ENCODE results near the gene CLDN19. TPM values are rescaled to one million over a fixed set of nuclear protein-coding genes. Genes with fewer than 3 reads are reported as not detected.
"Not testable (repeated sequence)": the region's sequence is repeated elsewhere in the genome, so short reads cannot be mapped to it uniquely, and the experiment has no call there.

The CLDN19 gene
- total RNA-seq, 1 experiment from 2014 or later = not detected

- ChIA-PET CTCF (no interaction called here), POLR2A (ENCODE audit: low non-redundant PET) (interaction anchor here (0.9 kb wide), 1 partner anchor 10 kb away, joined by 10 read pairs; no protein-coding TSS in a partner anchor)
- Histone ChIP-seq H3K4me1 (ENCODE audit: insufficient read depth, low read length, poor library complexity, severe bottlenecking) (peaks cover 3% of the 10 kb centered on the region), H3K36me3 (ENCODE audit: insufficient read depth, low read length, poor library complexity, severe bottlenecking) (peaks cover 70% of the 10 kb centered on the region), H3K27me3 (replicated peaks; ENCODE audit: insufficient read depth, low read depth, low read length, poor library complexity) (no peaks in the 10 kb centered on the region), H3K27ac (ENCODE audit: low read depth, low read length, poor library complexity, severe bottlenecking) (no peak overlapping the region), H3K9me3 (ENCODE audit: low read depth, low read length, poor library complexity, severe bottlenecking) (no peaks in the 10 kb centered on the region), H3K4me3 (ENCODE audit: low read depth, low read length, poor library complexity, severe bottlenecking) (no peak overlapping the region)
- TF ChIP-seq CTCF (conservative IDR thresholded peaks at IDR 0.05; ENCODE audit: low read depth, low read length) (no peak), EZH2 (IDR thresholded peaks at IDR 0.05; ENCODE audit: borderline replicate concordance, low read depth, low read length, poor library complexity, severe bottlenecking) (no peak)
- intact Hi-C loops (cut with micrococcal nuclease; ENCODE audit: unreplicated experiment) = no loop called here
- no peak for DNase-seq (ENCODE audit: low spot score)
- no TSS peak for BruUV-seq (replicated peaks)
Measured at GRCh38 chr1:42753070-42753469, 13.0 kb upstream of the CLDN19 start.

GRCh38 chr1:42752284-42752683 lies 12.2 kb upstream of the CLDN19 start:
- ChIA-PET POLR2A (ENCODE audit: low non-redundant PET) (interaction anchor here (0.7 kb wide), 1 partner anchor 178 kb away, joined by 3 read pairs; no protein-coding TSS in a partner anchor), CTCF (no interaction called here)
- H3K27me3 ChIP-seq (replicated peaks; ENCODE audit: insufficient read depth, low read depth, low read length, poor library complexity) = no peaks in the 10 kb centered on the region
- DNase-seq (ENCODE audit: low spot score) = no peak
- intact Hi-C loops (cut with micrococcal nuclease; ENCODE audit: unreplicated experiment) = no loop called here
- no peak overlapping the region for H3K27ac ChIP-seq (ENCODE audit: low read depth, low read length, poor library complexity, severe bottlenecking)
- TF ChIP-seq EZH2 (IDR thresholded peaks at IDR 0.05; ENCODE audit: borderline replicate concordance, low read depth, low read length, poor library complexity, severe bottlenecking) (no peak), CTCF (conservative IDR thresholded peaks at IDR 0.05; ENCODE audit: low read depth, low read length) (no peak)
- peaks cover 3% of the 10 kb centered on the region for H3K4me1 ChIP-seq (ENCODE audit: insufficient read depth, low read length, poor library complexity, severe bottlenecking)
- no peak overlapping the region for H3K4me3 ChIP-seq (ENCODE audit: low read depth, low read length, poor library complexity, severe bottlenecking)
- H3K36me3 ChIP-seq (ENCODE audit: insufficient read depth, low read length, poor library complexity, severe bottlenecking) = peaks cover 69% of the 10 kb centered on the region
- no peaks in the 10 kb centered on the region for H3K9me3 ChIP-seq (ENCODE audit: low read depth, low read length, poor library complexity, severe bottlenecking)
- BruUV-seq (replicated peaks) = no TSS peak

GRCh38 chr1:42751511-42752070 lies 11.6 kb upstream of the CLDN19 start:
- H3K36me3 ChIP-seq (ENCODE audit: insufficient read depth, low read length, poor library complexity, severe bottlenecking) = peaks cover 71% of the 10 kb centered on the region
- CTCF ChIA-PET; H3K27me3 ChIP-seq (replicated peaks; ENCODE audit: insufficient read depth, low read depth, low read length, poor library complexity); H3K9me3 ChIP-seq (ENCODE audit: low read depth, low read length, poor library complexity, severe bottlenecking); BruUV-seq (replicated peaks); H3K27ac ChIP-seq (ENCODE audit: low read depth, low read length, poor library complexity, severe bottlenecking); DNase-seq (ENCODE audit: low spot score); intact Hi-C loops (cut with micrococcal nuclease; ENCODE audit: unreplicated experiment); H3K4me1 ChIP-seq (ENCODE audit: insufficient read depth, low read length, poor library complexity, severe bottlenecking); H3K4me3 ChIP-seq (ENCODE audit: low read depth, low read length, poor library complexity, severe bottlenecking); POLR2A ChIA-PET (ENCODE audit: low non-redundant PET): not testable (repeated sequence)

GRCh38 chr1:42750041-42750440 lies 10.0 kb upstream of the CLDN19 start:
- intact Hi-C loops (cut with micrococcal nuclease; ENCODE audit: unreplicated experiment) = no loop called here
- ChIA-PET CTCF (no interaction called here), POLR2A (ENCODE audit: low non-redundant PET) (no interaction called here)
- no TSS peak for BruUV-seq (replicated peaks)
- Histone ChIP-seq H3K36me3 (ENCODE audit: insufficient read depth, low read length, poor library complexity, severe bottlenecking) (peaks cover 65% of the 10 kb centered on the region), H3K4me3 (ENCODE audit: low read depth, low read length, poor library complexity, severe bottlenecking) (no peak overlapping the region), H3K4me1 (ENCODE audit: insufficient read depth, low read length, poor library complexity, severe bottlenecking) (no peaks in the 10 kb centered on the region), H3K27ac (ENCODE audit: low read depth, low read length, poor library complexity, severe bottlenecking) (no peak overlapping the region), H3K9me3 (ENCODE audit: low read depth, low read length, poor library complexity, severe bottlenecking) (no peaks in the 10 kb centered on the region), H3K27me3 (replicated peaks; ENCODE audit: insufficient read depth, low read depth, low read length, poor library complexity) (no peaks in the 10 kb centered on the region)
- DNase-seq (ENCODE audit: low spot score) = no peak
- TF ChIP-seq CTCF (conservative IDR thresholded peaks at IDR 0.05; ENCODE audit: low read depth, low read length) = no peak
- TF ChIP-seq EZH2 (IDR thresholded peaks at IDR 0.05; ENCODE audit: borderline replicate concordance, low read depth, low read length, poor library complexity, severe bottlenecking) = no peak
